Endothelial cell of umbilical vein (primary cell): Measurements from ENCODE around the gene GIT2. TPM values are rescaled to one million over a fixed set of nuclear protein-coding genes. Genes with fewer than 3 reads are reported as not detected.

Experiments
- BruUV-seq: library from RNA; stranded (reverse); fragments of 400-500 nt; replicated peaks from 2 replicates; lab custom pipeline; 2021; lab: Mats Ljungman, UMichigan
- CTCF ChIA-PET: fragments of 300-600, 350-600 bp; sonication (Branson Sonifier 250); formaldehyde crosslinking; loops from one replicate; lab custom pipeline; 2021; ENCODE audit warnings: antibody characterized with exemption, inconsistent platforms; lab: Charles Lee
- POLR2A ChIA-PET: fragments of 300-600, 350-600 bp; sonication (Branson Sonifier 250); formaldehyde crosslinking; loops from one replicate; lab custom pipeline; 2021; ENCODE audit warnings: antibody characterized with exemption, inconsistent platforms; lab: Charles Lee
- DNase-seq: peaks from one replicate; pipeline ENCODE4 v3.0.0-alpha.2; 2011; ENCODE audit warnings: low read depth, low spot score
- FAIRE-seq: peaks from 2 replicates; lab custom pipeline; 2011; peaks lifted over from hg19 to GRCh38; lab: Jason Lieb, UNC
- H2AFZ ChIP-seq: 2 replicates; pipeline ENCODE4 v1.6.0; 2012; ENCODE audit warnings: low read depth, low read length, control low read depth, inconsistent platforms
- H3K27ac ChIP-seq: 2 replicates; pipeline ENCODE4 v1.5.1; 2011; ENCODE audit warnings: low read depth, mild to moderate bottlenecking, control low read depth, low read length, moderate library complexity; ENCODE audit not compliant: insufficient read depth
- H3K27me3 ChIP-seq, 2 experiments: 2 replicates each; pipeline versions ENCODE4 v1.6.0 to v1.6.1; 2011; ENCODE audit warnings: low read length in 2 of 2, mixed read lengths in 1 of 2; ENCODE audit not compliant: control insufficient read depth in 2 of 2, insufficient read depth in 2 of 2
- H3K36me3 ChIP-seq, 2 experiments: 2 replicates in 1 of 2; 3 replicates in 1 of 2; pipeline ENCODE4 v1.5.1; 2011; ENCODE audit warnings: low read length in 2 of 2, mild to moderate bottlenecking in 1 of 2, moderate library complexity in 1 of 2; ENCODE audit not compliant: control insufficient read depth in 2 of 2, insufficient read depth in 2 of 2; ENCODE audit errors: extremely low read depth in 1 of 2
- H3K4me1 ChIP-seq: 3 replicates; pipeline ENCODE4 v1.5.1; 2011; ENCODE audit warnings: mild to moderate bottlenecking, low read length; ENCODE audit not compliant: control insufficient read depth, insufficient read depth; ENCODE audit errors: extremely low read depth
- H3K4me2 ChIP-seq: 2 replicates; pipeline ENCODE4 v1.6.1; 2011; ENCODE audit warnings: low read length, control low read depth, mixed read lengths; ENCODE audit not compliant: insufficient read depth
- H3K4me3 ChIP-seq, 3 experiments: fragments of 200-600 bp in 1 of 3; sonication (generic), shearing (Covaris generic) in 1 of 3; replicated peaks in 1 of 3; 2 replicates each; pipeline ENCODE4 v1.5.1; 2011 to 2016; ENCODE audit warnings: control low read depth in 3 of 3, low read length in 3 of 3, mild to moderate bottlenecking in 2 of 3, inconsistent platforms in 1 of 3, low read depth in 1 of 3, moderate library complexity in 1 of 3; ENCODE audit not compliant: insufficient read depth in 1 of 3
- H3K79me2 ChIP-seq: 2 replicates; pipeline ENCODE4 v1.6.0; 2012; ENCODE audit warnings: low read length, inconsistent platforms; ENCODE audit not compliant: control insufficient read depth, insufficient read depth
- H3K9ac ChIP-seq: replicated peaks from 2 replicates; pipeline ENCODE3; 2011; ENCODE audit warnings: low read length, control low read depth; ENCODE audit not compliant: insufficient read depth; ENCODE audit errors: extremely low read depth
- H3K9me1 ChIP-seq: replicated peaks from 3 replicates; pipeline ENCODE4 v1.6.0; 2011; ENCODE audit warnings: mild to moderate bottlenecking, low read length; ENCODE audit not compliant: control insufficient read depth, insufficient read depth; ENCODE audit errors: extremely low read depth
- H3K9me3 ChIP-seq: replicated peaks from 2 replicates; pipeline ENCODE4 v1.5.1; 2012; ENCODE audit warnings: low read length, inconsistent platforms; ENCODE audit not compliant: control insufficient read depth, insufficient read depth
- H4K20me1 ChIP-seq: replicated peaks from 2 replicates; pipeline ENCODE3; 2011; ENCODE audit warnings: mild to moderate bottlenecking, low read length; ENCODE audit not compliant: control insufficient read depth, insufficient read depth; ENCODE audit errors: extremely low read depth
- CTCF ChIP-seq, 2 donors: IDR thresholded peaks; 1 replicate in 1 of 2; 2 replicates in 1 of 2; pipeline ENCODE4 v1.5.1; 2011; ENCODE audit warnings: low read length in 2 of 2, mild to moderate bottlenecking in 2 of 2, moderate library complexity in 2 of 2, control low read depth in 1 of 2, inconsistent platforms in 1 of 2, low read depth in 1 of 2; ENCODE audit not compliant: insufficient read depth in 1 of 2; ENCODE audit errors: extremely low read depth in 1 of 2
- EZH2 ChIP-seq: IDR thresholded peaks from 2 replicates; pipeline ENCODE4 v1.6.1; 2012; ENCODE audit warnings: borderline replicate concordance, low read depth, mild to moderate bottlenecking, moderate library complexity, low read length, inconsistent platforms; ENCODE audit not compliant: severe bottlenecking
- FOS ChIP-seq: IDR thresholded peaks from 2 replicates; pipeline ENCODE4 v1.6.1; 2011; ENCODE audit warnings: mild to moderate bottlenecking, low read length, moderate library complexity, borderline replicate concordance; ENCODE audit not compliant: insufficient read depth
- GATA2 ChIP-seq: IDR thresholded peaks from 2 replicates; pipeline ENCODE4 v1.7.0; 2011; ENCODE audit warnings: low read depth, mild to moderate bottlenecking, moderate library complexity, mixed read lengths, low read length; ENCODE audit not compliant: insufficient read length, insufficient read depth
- JUN ChIP-seq: IDR thresholded peaks from 2 replicates; pipeline ENCODE4 v1.6.1; 2011; ENCODE audit warnings: borderline replicate concordance, low read depth; ENCODE audit not compliant: insufficient read length, insufficient read depth
- MYC ChIP-seq: IDR thresholded peaks from one replicate; pipeline ENCODE4 v1.6.1; 2011; ENCODE audit warnings: mild to moderate bottlenecking, low read depth, low read length
- POLR2A ChIP-seq: IDR thresholded peaks from 2 replicates; pipeline ENCODE4 v1.6.1; 2012; ENCODE audit warnings: low read depth, mild to moderate bottlenecking, control low read depth, low read length
- POLR2AphosphoS5 ChIP-seq: IDR thresholded peaks from 2 replicates; pipeline ENCODE4 v1.6.1; 2012; ENCODE audit warnings: low read depth, mild to moderate bottlenecking, control low read depth, low read length, moderate library complexity; ENCODE audit not compliant: insufficient read depth
- dilution Hi-C: fragments of 300-500 bp; cut with MboI; formaldehyde crosslinking; loops from one replicate; pipeline ENCODE4 v1.15.0; 2019; ENCODE audit warnings: low sequenced_read_pairs; ENCODE audit not compliant: extremely low pct_ligation_motif_present
- intact Hi-C: fragments of 100-400 bp; cut with micrococcal nuclease; formaldehyde crosslinking; loops from one replicate; pipeline ENCODE4 v1.10.0; 2022
- polyA plus RNA-seq, 4 experiments: library from polyadenylated mRNA; depleted of rRNA in 3 of 4; stranded (reverse) in 3 of 4; unstranded in 1 of 4; fragments of >200 nt; gene quantifications; 2 replicates each; pipeline versions ENCODE4 v1.2.1 to v1.2.3, GENCODE V29; 2011 to 2012; ENCODE audit warnings: missing spikeins in 1 of 4
- total RNA-seq: library from RNA; stranded (reverse); gene quantifications from 2 replicates; pipeline ENCODE4 v1.2.3, GENCODE V29; 2021
- TF ChIP-seq, protein P1 (sequence below): IDR thresholded peaks from 2 replicates; pipeline ENCODE4 v1.6.1; 2011; ENCODE audit not compliant: insufficient read depth, insufficient read length

The GIT2 gene
- total and polyA plus RNA-seq, 2 donors (not counting 3 experiments of a cell fraction or from before 2014, with no cell fraction given): 37.3 to 77.2 TPM

DNA sequence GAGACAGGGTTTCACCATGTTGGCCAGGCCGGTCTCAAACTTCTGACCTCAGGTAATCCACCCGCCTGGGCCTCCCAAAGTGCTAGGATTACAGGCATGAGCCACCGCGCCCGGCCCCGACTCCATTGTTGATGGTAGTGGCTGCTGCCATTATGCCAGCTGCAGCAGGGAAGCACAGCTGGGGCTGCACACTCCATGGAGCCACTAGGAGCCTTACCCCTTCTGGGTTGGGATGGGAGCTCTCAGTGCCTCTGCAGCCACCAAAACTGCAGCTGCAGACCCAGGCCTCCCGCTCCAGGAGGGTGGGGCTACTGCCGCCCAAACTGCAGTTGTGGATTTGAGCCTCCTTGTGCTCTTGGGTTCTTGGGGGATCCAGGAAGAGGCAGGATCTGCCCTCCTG lies 70.2 kb downstream of the GIT2 start:
- FAIRE-seq (no peak), DNase-seq (no peak)
- no peak for TF ChIP-seq CTCF (IDR thresholded peaks at IDR 0.05; ENCODE audit: extremely low read depth in 1 of 2, insufficient read depth in 1 of 2, low read depth in 1 of 2, low read length in 2 of 2)
- TF ChIP-seq POLR2A: no peak
- no peak for TF ChIP-seq FOS
- no peak for TF ChIP-seq GATA2
- TF ChIP-seq, protein P1, sequence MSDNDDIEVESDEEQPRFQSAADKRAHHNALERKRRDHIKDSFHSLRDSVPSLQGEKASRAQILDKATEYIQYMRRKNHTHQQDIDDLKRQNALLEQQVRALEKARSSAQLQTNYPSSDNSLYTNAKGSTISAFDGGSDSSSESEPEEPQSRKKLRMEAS: no peak
- TF ChIP-seq POLR2AphosphoS5: no peak
- TF ChIP-seq MYC: no peak
- no peak for TF ChIP-seq JUN
- TF ChIP-seq EZH2: no peak
- no peak overlapping the region for H3K9ac ChIP-seq
- H3K27me3 ChIP-seq: no peaks in the 10 kb centered on the region
- intact Hi-C loops (loop anchor here (2.0 kb wide), 1 partner anchor 25 kb away; the partner anchor contains the start of gene TCHP), dilution Hi-C loops (no loop called here)
- no peak overlapping the region for H3K4me2 ChIP-seq
- no peaks in the 10 kb centered on the region for H3K79me2 ChIP-seq
- ChIA-PET CTCF (interaction anchor here (0.8 to 9.7 kb wide), 4 partner anchors 15 to 74 kb away, joined by 3 to 147 read pairs (median 12); partner anchors contain the start of gene TCHP), POLR2A (interaction anchor here (0.6 kb wide), 1 partner anchor 492 kb away, joined by 3 read pairs; no protein-coding TSS in a partner anchor)
- H3K4me1 ChIP-seq: no peaks in the 10 kb centered on the region
- no peaks in the 10 kb centered on the region for H3K9me1 ChIP-seq
- no peak overlapping the region for H2AFZ ChIP-seq
- no peak overlapping the region for H3K27ac ChIP-seq
- no TSS peak for BruUV-seq
- no peak overlapping the region for H3K4me3 ChIP-seq
- no peaks in the 10 kb centered on the region for H3K9me3 ChIP-seq
- H4K20me1 ChIP-seq: no peaks in the 10 kb centered on the region
- H3K36me3 ChIP-seq: peaks cover 0 to 12% of the 10 kb centered on the region in 2 experiments
